ENCODE measurements around the gene SLC39A9. TPM values are rescaled to one million over a fixed set of nuclear protein-coding genes. Genes with fewer than 3 reads are reported as not detected.

Gene SLC39A9
- polyA plus RNA-seq, 1 experiment, result 70.3 TPM

DNA sequence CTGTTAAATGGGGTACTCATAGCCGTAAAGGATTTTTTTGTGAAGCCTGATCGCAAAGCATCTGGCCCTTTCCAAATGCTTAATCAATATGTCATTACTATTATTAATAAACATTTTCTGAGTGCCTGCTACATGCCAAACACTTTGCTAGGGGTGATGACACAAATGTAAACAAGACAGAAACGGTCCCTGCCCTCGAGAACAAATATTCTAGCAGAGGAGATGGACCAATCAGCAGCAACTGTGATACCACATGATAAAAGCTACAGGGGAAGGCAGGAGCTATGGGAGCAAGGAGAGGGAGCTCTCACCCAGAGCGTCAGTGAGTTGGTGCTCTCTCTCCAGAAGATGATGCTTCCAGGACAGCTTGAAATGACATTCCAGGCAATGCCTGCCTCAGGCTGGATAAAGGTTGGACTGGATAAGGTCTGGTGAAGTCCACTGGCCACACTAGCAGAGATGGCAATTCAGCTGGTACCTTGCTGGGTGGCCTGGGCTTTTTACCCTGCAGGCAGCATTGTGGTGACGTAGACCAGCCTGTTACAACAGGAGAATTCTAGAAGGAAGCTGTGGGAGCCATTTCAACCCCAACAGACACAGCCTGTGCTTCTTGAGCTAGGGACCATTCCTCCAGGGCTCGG lies 41.5 kb upstream of the SLC39A9 start:
- ChIA-PET CTCF (interaction anchor here (0.8 to 4.1 kb wide), 2 partner anchors 11 to 115 kb away, joined by 3 to 29 read pairs; no protein-coding TSS in a partner anchor), POLR2A (no interaction called here)

DNA sequence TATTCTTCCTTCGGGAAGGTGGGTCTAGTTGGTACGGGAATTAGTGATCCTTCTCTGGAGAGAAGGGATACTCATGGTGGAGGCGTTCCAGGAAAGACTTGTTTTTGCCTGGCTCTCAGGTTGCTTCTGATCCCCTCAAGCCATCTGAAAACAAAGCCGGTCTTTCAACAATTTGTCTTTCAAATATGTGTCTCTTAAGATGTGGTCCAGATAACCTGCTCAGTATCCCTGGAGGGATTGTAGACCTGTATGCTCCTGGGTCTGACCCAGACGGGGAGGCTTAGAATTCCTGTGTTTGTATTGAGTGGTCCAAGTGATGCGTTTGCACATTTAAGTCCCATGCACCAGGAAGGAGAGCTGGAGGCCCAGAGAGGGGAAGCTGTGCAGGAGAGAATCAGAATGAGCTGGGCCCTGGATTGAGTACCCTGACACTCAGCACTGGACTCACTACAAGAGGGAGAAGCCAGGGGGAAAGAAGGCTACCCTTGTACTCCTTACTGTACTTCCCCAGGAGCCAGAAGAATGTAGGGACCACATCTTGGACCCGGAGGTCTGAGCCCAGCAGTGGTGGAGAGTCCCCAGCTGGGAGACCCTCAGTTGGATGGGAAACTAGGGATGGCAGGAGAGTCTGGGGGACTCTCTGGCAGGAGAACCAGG lies 40.8 kb upstream of the SLC39A9 start:
- H3K27me3 ChIP-seq (ENCODE audit: control insufficient read depth, insufficient read depth, low read length), result no peaks in the 10 kb centered on the region; the same call in 1 of the 2 replicates
- DNase-seq (ENCODE audit: low read depth), result no peak
- H3K4me3 ChIP-seq (ENCODE audit: low read depth, low read length), result no peak overlapping the region
- H3K36me3 ChIP-seq (ENCODE audit: control insufficient read depth, insufficient read depth, low read length), result no peaks in the 10 kb centered on the region
- POLR2A ChIA-PET, result no interaction called here
- TF ChIP-seq, protein P1, sequence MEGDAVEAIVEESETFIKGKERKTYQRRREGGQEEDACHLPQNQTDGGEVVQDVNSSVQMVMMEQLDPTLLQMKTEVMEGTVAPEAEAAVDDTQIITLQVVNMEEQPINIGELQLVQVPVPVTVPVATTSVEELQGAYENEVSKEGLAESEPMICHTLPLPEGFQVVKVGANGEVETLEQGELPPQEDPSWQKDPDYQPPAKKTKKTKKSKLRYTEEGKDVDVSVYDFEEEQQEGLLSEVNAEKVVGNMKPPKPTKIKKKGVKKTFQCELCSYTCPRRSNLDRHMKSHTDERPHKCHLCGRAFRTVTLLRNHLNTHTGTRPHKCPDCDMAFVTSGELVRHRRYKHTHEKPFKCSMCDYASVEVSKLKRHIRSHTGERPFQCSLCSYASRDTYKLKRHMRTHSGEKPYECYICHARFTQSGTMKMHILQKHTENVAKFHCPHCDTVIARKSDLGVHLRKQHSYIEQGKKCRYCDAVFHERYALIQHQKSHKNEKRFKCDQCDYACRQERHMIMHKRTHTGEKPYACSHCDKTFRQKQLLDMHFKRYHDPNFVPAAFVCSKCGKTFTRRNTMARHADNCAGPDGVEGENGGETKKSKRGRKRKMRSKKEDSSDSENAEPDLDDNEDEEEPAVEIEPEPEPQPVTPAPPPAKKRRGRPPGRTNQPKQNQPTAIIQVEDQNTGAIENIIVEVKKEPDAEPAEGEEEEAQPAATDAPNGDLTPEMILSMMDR (IDR thresholded peaks at IDR 0.05; ENCODE audit: insufficient read depth, low read depth, low read length), result no peak
- CTCF ChIA-PET, result interaction anchor here (0.8 to 4.1 kb wide), 3 partner anchors 11 to 116 kb away, joined by 3 to 29 read pairs (median 6); no protein-coding TSS in a partner anchor

More for the DNA sequence above, 41.5 kb upstream of the SLC39A9 start:
- Histone ChIP-seq H3K4me3 (ENCODE audit: low read depth, low read length) (no peak overlapping the region), H3K36me3 (ENCODE audit: control insufficient read depth, insufficient read depth, low read length) (no peaks in the 10 kb centered on the region), H3K27me3 (ENCODE audit: control insufficient read depth, insufficient read depth, low read length) (no peaks in the 10 kb centered on the region; the same call in 1 of the 2 replicates)
- no peak for DNase-seq (ENCODE audit: low read depth)
- TF ChIP-seq, protein P1 (IDR thresholded peaks at IDR 0.05; ENCODE audit: insufficient read depth, low read depth, low read length), result no peak

DNA sequence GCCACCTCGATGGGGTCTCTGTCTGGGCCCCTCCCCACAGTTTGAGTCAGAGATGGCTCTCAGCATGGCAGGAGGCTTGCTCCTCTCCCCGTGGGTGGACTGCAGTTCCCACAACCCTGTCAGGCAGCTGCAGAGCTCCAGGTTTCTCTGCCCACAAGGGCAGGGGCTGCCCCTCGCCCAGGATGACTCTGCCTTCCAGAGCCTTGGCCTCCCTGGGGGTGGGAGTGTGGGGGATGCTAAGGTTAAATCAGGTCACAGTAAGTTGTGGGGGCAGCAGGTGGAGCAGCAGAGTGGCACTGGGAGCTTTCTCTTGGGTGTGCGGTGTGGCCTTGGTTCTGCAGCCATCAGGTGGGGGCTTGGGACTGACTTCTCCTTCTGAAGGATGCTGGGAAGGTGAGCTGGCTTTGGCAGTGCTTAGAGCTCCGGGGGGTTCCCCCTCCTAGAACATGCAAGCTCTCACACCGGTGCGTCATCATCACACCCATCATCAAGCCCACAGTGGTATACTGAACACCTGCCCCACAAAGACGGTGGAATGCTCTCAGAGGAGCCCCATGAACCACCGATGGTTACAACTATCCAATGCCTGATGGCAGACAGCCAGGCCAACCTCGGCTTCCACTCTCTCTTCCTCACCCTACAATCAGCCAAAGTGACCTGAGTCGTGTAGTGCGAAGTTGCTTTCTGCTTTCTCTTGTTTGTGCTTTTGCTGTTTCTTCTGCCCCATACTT lies 40.1 kb upstream of the SLC39A9 start:
- POLR2A ChIA-PET, result no interaction called here
- TF ChIP-seq, protein P1 (IDR thresholded peaks at IDR 0.05; ENCODE audit: insufficient read depth, low read depth, low read length), result no peak
- CTCF ChIA-PET, result interaction anchor here (1.4 to 4.1 kb wide), 2 partner anchors 12 to 116 kb away, joined by 6 to 29 read pairs; no protein-coding TSS in a partner anchor
- Histone ChIP-seq H3K4me3 (ENCODE audit: low read depth, low read length) (no peak overlapping the region), H3K36me3 (ENCODE audit: control insufficient read depth, insufficient read depth, low read length) (no peaks in the 10 kb centered on the region), H3K27me3 (ENCODE audit: control insufficient read depth, insufficient read depth, low read length) (no peaks in the 10 kb centered on the region; the same call in 1 of the 2 replicates)
- no peak for DNase-seq (ENCODE audit: low read depth)

DNA sequence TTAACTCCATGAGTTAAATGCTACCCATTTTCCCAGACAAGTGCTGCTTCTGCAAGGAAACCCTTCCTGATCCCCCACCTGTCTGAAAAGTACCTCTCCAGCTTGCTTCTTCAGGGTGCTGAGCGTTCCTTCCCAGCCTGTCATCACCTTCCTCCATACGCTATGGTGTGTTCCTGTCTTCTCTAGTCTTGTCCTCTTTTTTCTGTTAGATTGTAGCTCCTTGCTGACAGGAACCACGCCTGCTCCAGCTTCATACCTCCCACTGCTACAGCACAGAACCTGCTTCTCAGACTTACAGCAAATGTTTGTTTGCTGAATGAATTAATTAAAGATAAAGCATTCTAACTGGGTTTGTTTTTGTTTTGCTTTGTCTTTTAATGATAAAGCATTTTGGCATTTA lies 39.5 kb upstream of the SLC39A9 start:
- ChIA-PET CTCF (interaction anchor here (1.4 to 4.1 kb wide), 2 partner anchors 12 to 116 kb away, joined by 6 to 29 read pairs; no protein-coding TSS in a partner anchor), POLR2A (no interaction called here)
- TF ChIP-seq, protein P1 (IDR thresholded peaks at IDR 0.05; ENCODE audit: insufficient read depth, low read depth, low read length), result no peak
- no peak overlapping the region for H3K4me3 ChIP-seq (ENCODE audit: low read depth, low read length)
- no peaks in the 10 kb centered on the region for H3K36me3 ChIP-seq (ENCODE audit: control insufficient read depth, insufficient read depth, low read length)
- no peak for DNase-seq (ENCODE audit: low read depth)
- no peaks in the 10 kb centered on the region; the same call in 1 of the 2 replicates for H3K27me3 ChIP-seq (ENCODE audit: control insufficient read depth, insufficient read depth, low read length)

Measured in BJ (cell line).